ENCODE measurements around the gene THEMIS.
A peak's percentile ranks its signal among the peaks of the same experiment; 100 is the strongest.
"Not testable (repeated sequence)": the region's sequence is repeated elsewhere in the genome, so short reads cannot be mapped to it uniquely, and the experiment has no call there.

Gene THEMIS

GRCh38 chr6:127793396-127793795 is 107.5 kb downstream of the THEMIS start:
- no peak for DNase-seq

- no peak for DNase-seq
Observed at GRCh38 chr6:127792616-127793015, 108.2 kb downstream of the THEMIS start.

DNA sequence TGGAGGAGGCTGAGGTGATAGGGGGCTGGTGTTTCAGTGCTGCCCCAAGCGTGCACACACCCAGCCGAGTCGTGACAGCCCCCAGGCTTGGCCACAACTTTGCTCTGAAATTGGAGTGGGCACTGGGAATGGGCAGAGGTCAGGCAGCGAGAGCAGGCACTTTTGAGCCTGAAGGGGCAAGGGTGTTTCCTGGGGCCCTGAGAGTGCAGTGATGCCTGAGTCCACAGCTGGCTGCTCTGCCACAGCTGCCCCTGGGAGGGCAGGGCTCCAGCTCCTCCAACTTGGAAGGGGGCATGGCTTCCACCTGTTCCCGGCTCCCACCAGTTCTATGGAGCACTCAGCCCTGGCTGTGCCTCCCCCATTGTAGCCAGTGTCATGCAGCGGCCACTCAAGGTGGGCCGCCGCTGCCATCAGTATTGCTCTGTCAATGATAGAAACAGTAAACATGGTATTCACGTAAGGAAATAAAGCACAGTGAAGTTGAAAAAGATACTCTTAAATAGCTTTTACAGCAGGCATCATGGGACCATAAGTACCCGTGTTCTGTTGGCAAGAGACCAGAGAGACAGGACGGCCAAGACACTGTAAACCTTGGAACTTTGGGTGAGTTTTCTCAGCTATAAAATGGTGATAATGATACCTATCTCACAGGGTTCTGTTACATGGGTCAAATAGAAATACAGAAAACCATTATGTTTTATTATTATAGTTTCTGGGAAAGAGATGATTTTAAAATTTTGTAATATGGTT is 108.9 kb downstream of the THEMIS start:
- peak; percentile 15 for DNase-seq

GRCh38 chr6:127790571-127790970 is 110.3 kb downstream of the THEMIS start:
- DNase-seq, result no peak

- no peak for DNase-seq
Observed at GRCh38 chr6:127786109-127786508, 114.7 kb downstream of the THEMIS start.

DNA sequence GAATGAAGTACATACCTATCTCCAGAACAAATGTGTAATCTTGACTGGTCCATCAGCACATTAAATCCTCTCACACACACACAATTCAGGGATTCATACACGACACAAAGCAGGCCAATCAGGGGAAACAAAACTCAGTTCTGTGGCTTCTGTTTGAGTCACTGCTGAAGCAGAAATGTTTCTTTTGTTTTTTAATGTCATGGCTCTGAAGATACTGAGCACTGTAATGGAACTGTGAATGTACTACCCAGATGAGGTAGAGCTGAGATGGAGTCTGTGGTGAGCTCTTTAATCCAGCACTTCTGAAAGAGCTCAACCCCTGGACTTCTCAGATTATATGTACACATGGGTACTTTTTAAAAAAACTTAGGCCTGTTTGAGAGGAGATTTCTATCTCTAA is 116.4 kb downstream of the THEMIS start:
- DNase-seq, result no peak

- not testable (repeated sequence) for DNase-seq
Observed at GRCh38 chr6:127781636-127782272, 119.1 kb downstream of the THEMIS start.

DNA sequence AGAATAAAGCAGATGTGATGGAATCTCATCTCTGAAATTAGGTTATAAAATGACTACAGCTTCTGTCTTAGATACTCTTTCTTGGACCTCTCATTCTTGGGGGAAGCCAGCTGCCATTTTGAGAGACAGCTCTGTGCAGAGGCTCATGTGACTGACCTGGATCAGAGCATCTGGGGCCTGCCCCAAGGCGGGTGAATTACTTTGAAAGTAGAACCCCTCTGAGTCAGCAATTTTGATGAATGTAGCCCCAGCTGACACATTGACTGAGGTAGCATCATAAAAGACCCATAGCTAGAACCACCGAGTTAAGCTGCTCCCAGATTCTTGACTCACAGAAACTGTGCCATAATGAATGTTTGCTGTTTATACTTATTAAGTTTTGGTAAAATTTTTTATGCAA is 124.5 kb downstream of the THEMIS start:
- DNase-seq, result no peak

DNA sequence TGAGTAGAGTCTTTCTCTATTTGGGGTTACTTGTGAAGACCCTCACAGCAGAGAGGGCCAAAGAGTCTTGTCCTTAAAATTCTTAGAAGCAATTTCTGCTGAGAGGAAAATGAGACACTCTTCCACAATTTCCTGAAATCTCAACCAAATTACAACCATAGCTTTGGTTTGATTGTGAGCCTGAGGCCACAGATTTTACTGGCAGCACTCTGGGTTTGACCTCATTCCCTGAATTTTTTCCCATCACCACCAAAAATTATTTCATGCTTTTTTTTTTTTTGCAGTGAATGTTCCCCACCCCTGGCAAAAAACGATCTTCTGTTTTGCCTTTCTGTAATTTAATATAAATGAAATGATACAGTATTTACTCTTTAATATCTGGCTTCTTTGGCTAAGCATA is 125.5 kb downstream of the THEMIS start:
- peak; percentile 16 for DNase-seq

DNA sequence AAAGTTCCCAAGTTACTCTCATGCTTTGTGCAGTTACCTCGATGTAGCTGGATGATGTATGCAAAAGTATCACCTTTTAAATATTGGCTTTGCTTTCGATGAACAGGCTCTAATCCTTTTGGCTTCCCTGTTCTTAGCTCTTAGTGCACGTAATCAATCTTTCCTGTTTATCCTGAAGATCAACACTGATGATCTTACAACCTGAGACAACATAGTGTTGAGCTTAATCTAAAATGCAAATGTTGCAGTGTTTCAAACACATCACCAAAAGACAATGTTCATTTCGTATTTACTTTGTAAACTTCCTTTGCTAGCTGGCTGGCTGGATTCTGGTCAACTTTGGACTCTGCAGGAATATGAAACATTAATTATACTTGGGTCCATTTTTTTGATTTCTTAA is 132.1 kb downstream of the THEMIS start:
- no peak for DNase-seq

GRCh38 chr6:127768223-127768622 is 132.6 kb downstream of the THEMIS start:
- DNase-seq, result no peak

DNA sequence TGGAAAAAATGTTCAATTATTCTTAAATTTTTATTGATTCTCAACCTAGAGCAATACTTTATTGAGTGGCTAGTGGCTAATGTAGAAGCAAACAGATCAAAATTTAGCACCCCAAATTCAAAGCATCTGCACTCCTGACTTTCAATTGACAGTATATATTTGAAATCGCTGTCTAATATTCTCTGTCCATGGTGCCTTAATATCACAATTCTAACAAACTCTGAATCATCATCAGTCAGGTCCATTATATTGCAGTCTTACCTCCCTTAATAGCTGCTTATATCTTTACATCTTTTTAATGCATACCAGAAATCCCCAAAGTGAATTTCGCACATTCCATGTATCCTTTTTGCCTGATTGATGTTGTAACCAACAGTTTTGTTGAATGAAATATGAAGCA is 134.9 kb downstream of the THEMIS start:
- DNase-seq, result no peak

DNA sequence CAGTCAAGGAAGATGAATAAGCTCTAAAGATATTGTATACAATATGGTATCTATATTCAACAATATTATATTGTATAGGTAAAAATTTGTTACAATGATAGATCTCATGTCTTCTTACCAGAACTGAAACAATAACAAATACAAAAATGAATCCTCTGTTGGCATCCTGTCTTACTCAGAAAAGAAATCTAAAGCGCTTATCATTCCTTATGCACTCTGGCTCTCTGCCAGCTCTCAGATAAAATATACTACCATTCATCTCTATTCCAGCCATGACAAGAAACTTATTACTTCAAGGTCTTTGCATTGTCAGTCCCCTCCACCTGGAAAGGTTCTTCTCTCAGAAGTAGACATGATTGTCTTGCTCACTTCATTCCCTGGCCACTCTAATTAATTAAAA is 138.6 kb downstream of the THEMIS start:
- DNase-seq, result no peak

DNA sequence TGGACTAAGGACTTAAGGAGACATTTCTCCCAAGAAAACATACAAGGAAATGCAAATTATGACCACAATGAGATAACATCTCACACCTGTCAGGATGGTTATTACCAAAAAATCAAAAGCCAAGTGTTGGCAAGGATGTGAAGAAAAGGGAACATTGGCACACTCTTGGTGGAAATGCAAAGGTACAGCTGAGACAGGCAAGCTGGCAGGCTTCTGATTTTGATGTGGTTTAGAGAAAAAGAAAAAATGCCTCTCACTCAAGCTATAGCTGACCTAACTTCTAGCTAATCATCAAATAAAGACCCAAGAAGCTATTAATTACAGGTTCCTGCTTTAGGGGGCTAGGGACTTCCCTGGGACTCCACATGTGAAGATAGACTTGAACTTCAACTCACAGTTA is 139.8 kb downstream of the THEMIS start:
- no peak for DNase-seq

DNA sequence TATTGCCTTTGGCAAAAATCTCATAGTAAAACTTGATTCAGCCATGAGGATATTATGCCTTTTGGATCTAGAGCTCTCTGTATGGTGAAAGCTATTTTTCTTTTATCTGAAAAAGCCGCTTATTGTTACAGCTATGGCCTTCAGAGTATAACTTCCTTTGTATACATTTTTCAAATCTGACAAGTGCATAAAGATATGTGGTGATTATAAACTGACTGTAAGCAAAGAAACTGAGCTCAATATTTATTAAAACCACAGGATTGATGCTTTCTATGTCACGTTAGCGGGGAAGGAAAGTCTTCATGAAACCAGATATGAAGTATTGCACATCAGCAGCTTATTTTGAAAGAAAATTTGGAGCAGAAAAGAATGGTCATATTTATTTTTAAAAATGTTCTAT is 151.8 kb downstream of the THEMIS start:
- DNase-seq, result no peak

DNA sequence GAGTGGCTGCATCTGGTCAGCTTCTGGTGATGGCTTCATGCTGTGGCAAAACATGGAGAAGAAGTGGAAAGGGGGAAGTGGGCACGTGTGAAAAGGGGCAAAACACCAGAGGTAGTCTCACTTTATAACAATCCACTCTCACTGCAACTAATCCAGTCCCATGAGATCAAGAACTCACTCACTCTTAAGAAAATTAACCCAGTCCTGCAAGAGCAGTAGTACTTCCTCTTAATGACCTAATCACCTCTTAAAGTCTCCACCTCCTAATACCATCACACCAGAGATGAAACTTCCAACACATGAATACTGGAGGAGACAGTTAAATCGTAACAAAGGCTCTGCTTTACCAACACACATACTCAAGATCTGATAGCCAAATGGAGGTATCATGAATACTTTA is 152.6 kb downstream of the THEMIS start:
- no peak for DNase-seq

GRCh38 chr6:127738423-127738822 is 162.4 kb downstream of the THEMIS start:
- DNase-seq, result no peak

DNA sequence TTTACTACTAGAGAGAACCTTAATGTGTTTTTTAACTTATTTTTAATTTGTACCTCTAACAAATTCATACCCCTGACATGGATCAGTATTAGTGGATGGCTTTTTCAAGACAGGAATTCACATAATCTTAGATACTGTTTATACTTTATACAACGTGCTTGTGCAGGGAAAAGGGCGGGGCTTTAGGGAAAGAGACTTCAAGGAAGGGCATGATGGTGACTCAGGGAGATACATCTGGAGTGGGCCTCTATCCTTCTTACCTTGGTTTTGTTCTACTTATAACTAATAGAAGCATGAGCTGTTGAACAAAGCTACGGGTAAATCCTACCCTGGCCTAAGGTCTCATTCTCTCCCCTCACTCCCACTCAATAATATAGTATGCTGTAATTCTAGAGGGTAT is 163.1 kb downstream of the THEMIS start:
- no peak for DNase-seq

- peak; percentile 30 for DNase-seq
Observed at GRCh38 chr6:127737009-127737486, 163.8 kb downstream of the THEMIS start.

DNA sequence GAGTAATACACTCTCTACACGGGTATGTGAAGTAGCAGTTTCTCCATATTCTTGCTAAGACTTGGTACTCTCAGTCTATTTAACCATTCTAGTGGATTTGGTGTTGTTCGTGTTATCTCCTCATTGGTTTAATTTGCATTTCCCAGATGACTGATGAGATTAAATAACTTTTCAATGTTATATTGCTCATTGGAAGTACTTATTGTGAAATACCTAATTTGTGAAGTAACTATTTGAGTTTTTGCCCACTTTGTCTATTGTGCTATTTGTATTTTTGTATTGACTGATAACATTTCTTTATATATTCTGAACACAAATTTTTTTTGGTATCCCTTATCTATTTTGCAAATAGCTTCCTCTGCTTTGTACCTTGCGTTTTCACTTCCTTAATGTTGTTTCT is 167.9 kb downstream of the THEMIS start:
- no peak for DNase-seq

DNA sequence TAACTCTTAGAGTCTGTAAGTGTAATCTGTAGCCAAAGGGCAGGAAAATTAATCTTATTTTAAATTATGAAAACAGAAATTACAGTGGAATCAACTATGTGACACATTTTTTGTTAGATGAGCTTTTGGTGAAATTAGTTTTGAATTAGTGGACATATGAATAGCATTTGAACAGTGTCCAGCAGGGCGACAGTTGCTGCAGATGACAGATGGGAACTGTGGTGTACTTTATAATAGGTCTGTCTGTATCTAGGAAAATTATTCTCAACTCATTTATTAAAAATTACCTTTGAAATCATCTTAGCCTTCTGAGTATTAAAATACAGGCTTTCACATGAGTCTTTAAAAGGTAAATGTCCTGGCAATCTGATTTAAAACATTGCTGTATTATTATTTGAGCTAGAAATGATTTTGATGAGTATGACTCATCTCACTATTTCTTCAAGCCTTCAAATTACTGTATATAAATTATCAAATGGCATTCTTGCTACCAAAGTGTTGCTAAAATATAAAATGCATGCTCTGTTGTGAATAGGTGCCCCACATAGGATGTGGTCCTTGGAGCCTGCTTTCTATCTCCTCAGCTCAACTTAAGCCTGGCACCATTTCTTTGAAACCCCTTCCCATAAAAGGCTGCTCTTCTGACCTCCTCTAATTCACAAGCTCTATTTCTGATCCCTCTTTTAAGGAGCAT is 173.5 kb downstream of the THEMIS start:
- no peak for DNase-seq

DNA sequence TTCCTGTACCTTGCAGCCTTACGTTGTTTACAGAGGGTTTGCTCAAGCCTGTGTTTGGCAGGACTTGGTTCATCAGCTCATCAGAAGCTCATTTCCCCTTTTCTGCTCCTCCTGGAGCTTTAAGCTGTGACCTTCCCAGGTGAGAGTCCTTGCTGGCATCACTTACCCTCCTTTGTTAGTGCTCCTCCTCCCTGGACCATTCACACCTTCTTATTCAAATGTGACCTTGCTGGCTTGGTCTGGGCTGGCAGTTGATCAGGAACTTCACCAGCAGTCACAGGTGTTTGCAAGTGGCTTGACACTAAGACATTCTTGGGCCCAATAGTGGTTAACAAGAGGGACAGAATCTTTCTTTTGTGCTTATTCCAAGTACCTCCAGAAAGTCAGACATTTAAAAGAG is 175.0 kb downstream of the THEMIS start:
- no peak for DNase-seq

DNA sequence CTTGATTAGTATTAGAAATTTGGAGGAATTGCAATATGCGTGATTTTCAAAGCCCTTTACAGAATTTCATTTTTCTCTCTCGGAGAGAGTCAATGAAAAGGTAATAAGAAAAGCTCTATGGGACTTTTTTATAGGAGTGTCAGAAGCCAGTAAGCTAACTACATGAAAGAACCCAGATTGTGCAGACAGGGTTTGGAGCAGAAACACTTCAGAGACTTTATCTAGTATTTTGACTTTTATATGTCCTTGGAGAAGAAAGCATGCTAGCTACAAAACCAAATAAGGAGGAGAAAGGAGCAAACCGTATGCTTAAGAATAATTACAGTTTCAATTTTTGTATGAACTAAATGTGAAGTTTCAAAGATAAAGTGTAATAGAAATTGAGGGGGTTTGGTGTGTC is 182.2 kb downstream of the THEMIS start:
- DNase-seq, result no peak

- DNase-seq, result no peak
Observed at GRCh38 chr6:127717384-127717783, 183.5 kb downstream of the THEMIS start.
